ENCODE measurements around the gene KCTD5.
"Not testable (repeated sequence)": the region's sequence is repeated elsewhere in the genome, so short reads cannot be mapped to it uniquely, and the experiment has no call there.

KCTD5 gene

GRCh38 chr16:2682209-2683021, at the start of gene KCTD5:
TSS of gene KCTD5 (plus strand) at chr16:2682523. CDS start at chr16:2682549, 26 bp downstream.
- peak within 1 kb of the TSS; percentile 92 for H3K9ac ChIP-seq (ENCODE audit: low read length)
- H3K27ac ChIP-seq (ENCODE audit: low read depth, low read length) = peak within 1 kb of the TSS; percentile 83; the same call in 1 of the 2 replicates
- H3K4me1 ChIP-seq (ENCODE audit: control insufficient read depth, insufficient read depth, low read length) = no peaks in the 10 kb centered on the region
- H3K36me3 ChIP-seq (ENCODE audit: control insufficient read depth, insufficient read depth, low read length) = no peaks in the 10 kb centered on the region
- H3K27me3 ChIP-seq (ENCODE audit: control insufficient read depth, insufficient read depth, low read length) = no peaks in the 10 kb centered on the region
- H3K9me3 ChIP-seq (ENCODE audit: control insufficient read depth, insufficient read depth, low read depth, low read length) = no peaks in the 10 kb centered on the region
- peak within 1 kb of the TSS; percentile 85 for H3K4me3 ChIP-seq (ENCODE audit: low read depth, low read length)

- not testable (repeated sequence) for H3K4me1 ChIP-seq (ENCODE audit: control insufficient read depth, insufficient read depth, low read length); H3K27ac ChIP-seq (ENCODE audit: low read depth, low read length); H3K9ac ChIP-seq (ENCODE audit: low read length); H3K9me3 ChIP-seq (ENCODE audit: control insufficient read depth, insufficient read depth, low read depth, low read length); H3K27me3 ChIP-seq (ENCODE audit: control insufficient read depth, insufficient read depth, low read length); H3K4me3 ChIP-seq (ENCODE audit: low read depth, low read length); H3K36me3 ChIP-seq (ENCODE audit: control insufficient read depth, insufficient read depth, low read length)
Measured at GRCh38 chr16:2639071-2639721, 43.1 kb upstream of the KCTD5 start.

- H3K4me3 ChIP-seq (ENCODE audit: low read depth, low read length); H3K4me1 ChIP-seq (ENCODE audit: control insufficient read depth, insufficient read depth, low read length); H3K36me3 ChIP-seq (ENCODE audit: control insufficient read depth, insufficient read depth, low read length); H3K9me3 ChIP-seq (ENCODE audit: control insufficient read depth, insufficient read depth, low read depth, low read length); H3K27ac ChIP-seq (ENCODE audit: low read depth, low read length); H3K9ac ChIP-seq (ENCODE audit: low read length); H3K27me3 ChIP-seq (ENCODE audit: control insufficient read depth, insufficient read depth, low read length): not testable (repeated sequence)
Measured at GRCh38 chr16:2639722-2640072, 42.6 kb upstream of the KCTD5 start.

- not testable (repeated sequence) for H3K4me1 ChIP-seq (ENCODE audit: control insufficient read depth, insufficient read depth, low read length); H3K9ac ChIP-seq (ENCODE audit: low read length); H3K4me3 ChIP-seq (ENCODE audit: low read depth, low read length); H3K36me3 ChIP-seq (ENCODE audit: control insufficient read depth, insufficient read depth, low read length); H3K27ac ChIP-seq (ENCODE audit: low read depth, low read length); H3K9me3 ChIP-seq (ENCODE audit: control insufficient read depth, insufficient read depth, low read depth, low read length); H3K27me3 ChIP-seq (ENCODE audit: control insufficient read depth, insufficient read depth, low read length)
Measured at GRCh38 chr16:2642561-2642960, 39.8 kb upstream of the KCTD5 start.

- H3K9ac ChIP-seq (ENCODE audit: low read length); H3K36me3 ChIP-seq (ENCODE audit: control insufficient read depth, insufficient read depth, low read length); H3K9me3 ChIP-seq (ENCODE audit: control insufficient read depth, insufficient read depth, low read depth, low read length); H3K4me3 ChIP-seq (ENCODE audit: low read depth, low read length); H3K4me1 ChIP-seq (ENCODE audit: control insufficient read depth, insufficient read depth, low read length); H3K27me3 ChIP-seq (ENCODE audit: control insufficient read depth, insufficient read depth, low read length); H3K27ac ChIP-seq (ENCODE audit: low read depth, low read length): not testable (repeated sequence)
Measured at GRCh38 chr16:2644754-2645453, 37.4 kb upstream of the KCTD5 start.

- not testable (repeated sequence) for H3K9me3 ChIP-seq (ENCODE audit: control insufficient read depth, insufficient read depth, low read depth, low read length); H3K36me3 ChIP-seq (ENCODE audit: control insufficient read depth, insufficient read depth, low read length); H3K27ac ChIP-seq (ENCODE audit: low read depth, low read length); H3K4me1 ChIP-seq (ENCODE audit: control insufficient read depth, insufficient read depth, low read length); H3K9ac ChIP-seq (ENCODE audit: low read length); H3K27me3 ChIP-seq (ENCODE audit: control insufficient read depth, insufficient read depth, low read length); H3K4me3 ChIP-seq (ENCODE audit: low read depth, low read length)
Measured at GRCh38 chr16:2651268-2651871, 31.0 kb upstream of the KCTD5 start.

GRCh38 chr16:2653915-2654314, 28.4 kb upstream of the KCTD5 start:
- not testable (repeated sequence) for H3K9ac ChIP-seq (ENCODE audit: low read length); H3K9me3 ChIP-seq (ENCODE audit: control insufficient read depth, insufficient read depth, low read depth, low read length); H3K27ac ChIP-seq (ENCODE audit: low read depth, low read length); H3K4me1 ChIP-seq (ENCODE audit: control insufficient read depth, insufficient read depth, low read length); H3K4me3 ChIP-seq (ENCODE audit: low read depth, low read length); H3K27me3 ChIP-seq (ENCODE audit: control insufficient read depth, insufficient read depth, low read length); H3K36me3 ChIP-seq (ENCODE audit: control insufficient read depth, insufficient read depth, low read length)

GRCh38 chr16:2654949-2655348, 27.4 kb upstream of the KCTD5 start:
- H3K9ac ChIP-seq (ENCODE audit: low read length); H3K36me3 ChIP-seq (ENCODE audit: control insufficient read depth, insufficient read depth, low read length); H3K9me3 ChIP-seq (ENCODE audit: control insufficient read depth, insufficient read depth, low read depth, low read length); H3K27me3 ChIP-seq (ENCODE audit: control insufficient read depth, insufficient read depth, low read length); H3K4me3 ChIP-seq (ENCODE audit: low read depth, low read length); H3K4me1 ChIP-seq (ENCODE audit: control insufficient read depth, insufficient read depth, low read length); H3K27ac ChIP-seq (ENCODE audit: low read depth, low read length): not testable (repeated sequence)

GRCh38 chr16:2656985-2657384, 25.3 kb upstream of the KCTD5 start:
- Histone ChIP-seq H3K4me3 (ENCODE audit: low read depth, low read length) (no peak overlapping the region), H3K36me3 (ENCODE audit: control insufficient read depth, insufficient read depth, low read length) (no peaks in the 10 kb centered on the region), H3K9ac (ENCODE audit: low read length) (no peak overlapping the region), H3K27me3 (ENCODE audit: control insufficient read depth, insufficient read depth, low read length) (no peaks in the 10 kb centered on the region), H3K9me3 (ENCODE audit: control insufficient read depth, insufficient read depth, low read depth, low read length) (no peaks in the 10 kb centered on the region), H3K27ac (ENCODE audit: low read depth, low read length) (no peak overlapping the region), H3K4me1 (ENCODE audit: control insufficient read depth, insufficient read depth, low read length) (no peaks in the 10 kb centered on the region)

GRCh38 chr16:2657803-2658202, 24.5 kb upstream of the KCTD5 start:
- not testable (repeated sequence) for H3K36me3 ChIP-seq (ENCODE audit: control insufficient read depth, insufficient read depth, low read length); H3K4me1 ChIP-seq (ENCODE audit: control insufficient read depth, insufficient read depth, low read length); H3K4me3 ChIP-seq (ENCODE audit: low read depth, low read length); H3K9ac ChIP-seq (ENCODE audit: low read length); H3K27ac ChIP-seq (ENCODE audit: low read depth, low read length); H3K9me3 ChIP-seq (ENCODE audit: control insufficient read depth, insufficient read depth, low read depth, low read length); H3K27me3 ChIP-seq (ENCODE audit: control insufficient read depth, insufficient read depth, low read length)

- H3K4me3 ChIP-seq (ENCODE audit: low read depth, low read length); H3K27ac ChIP-seq (ENCODE audit: low read depth, low read length); H3K4me1 ChIP-seq (ENCODE audit: control insufficient read depth, insufficient read depth, low read length); H3K9me3 ChIP-seq (ENCODE audit: control insufficient read depth, insufficient read depth, low read depth, low read length); H3K36me3 ChIP-seq (ENCODE audit: control insufficient read depth, insufficient read depth, low read length); H3K27me3 ChIP-seq (ENCODE audit: control insufficient read depth, insufficient read depth, low read length); H3K9ac ChIP-seq (ENCODE audit: low read length): not testable (repeated sequence)
Measured at GRCh38 chr16:2659560-2659959, 22.8 kb upstream of the KCTD5 start.

Data from HUES6 (cell line).